Thymus (tissue), 11 donors: Measurements from ENCODE around the gene HOXD10. TPM values are rescaled to one million over a fixed set of nuclear protein-coding genes. Genes with fewer than 3 reads are reported as not detected.

ENCODE experiments used
- DNase-seq, 9 donors: peaks; one replicate each; pipeline ENCODE4 v3.0.0-alpha.2; 2013; ENCODE audit warnings: low spot score in 9 of 9, low read depth in 6 of 9, missing footprints in 1 of 9
- H3K27ac ChIP-seq, 2 donors: one replicate each; pipeline ENCODE4 v1.5.1; 2013; ENCODE audit warnings: control low read depth in 1 of 2, low read depth in 1 of 2, low read length in 1 of 2, mild to moderate bottlenecking in 1 of 2, moderate library complexity in 1 of 2
- H3K27me3 ChIP-seq, 2 donors: one replicate each; pipeline ENCODE4 v1.5.1; 2013; ENCODE audit warnings: low read length in 1 of 2; ENCODE audit not compliant: control insufficient read depth in 2 of 2, insufficient read depth in 1 of 2
- H3K36me3 ChIP-seq, 2 donors: one replicate each; pipeline ENCODE4 v1.5.1; 2013; ENCODE audit warnings: low read length in 1 of 2, mild to moderate bottlenecking in 1 of 2, moderate library complexity in 1 of 2; ENCODE audit not compliant: control insufficient read depth in 2 of 2, insufficient read depth in 2 of 2
- H3K4me1 ChIP-seq, 2 donors: one replicate each; pipeline ENCODE4 v1.5.1; 2013; ENCODE audit warnings: low read length in 2 of 2; ENCODE audit not compliant: control insufficient read depth in 2 of 2, insufficient read depth in 2 of 2
- H3K4me3 ChIP-seq, 2 donors: one replicate each; pipeline ENCODE4 v1.5.1; 2013; ENCODE audit warnings: low read length in 2 of 2, control low read depth in 1 of 2, mild to moderate bottlenecking in 1 of 2
- H3K9me3 ChIP-seq, 2 donors: one replicate each; pipeline ENCODE4 v1.5.1; 2013; ENCODE audit warnings: low read length in 1 of 2, mild to moderate bottlenecking in 1 of 2; ENCODE audit not compliant: control insufficient read depth in 2 of 2, insufficient read depth in 1 of 2
- WGBS: extraction: QIAGEN DNeasy Blood & Tissue Kit; methylation state at CpG from one replicate; pipeline ENCODE4 v1.1.7; 2013; 5-methylcytosine and 5-hydroxymethylcytosine counted together
- polyA plus RNA-seq: library from polyadenylated mRNA; stranded (reverse); fragments of 200-250 nt; gene quantifications from one replicate; pipeline ENCODE4 v1.2.3, GENCODE V29; 2013
- total RNA-seq: library from RNA; stranded (reverse); fragments of 120-200 nt; gene quantifications from one replicate; pipeline ENCODE4 v1.2.4, GENCODE V29; 2013
- donor health status: healthy.

The HOXD10 gene
- total and polyA plus RNA-seq, 2 donors, result 0.09 TPM; not detected in 1

GRCh38 chr2:176136374-176137251 is 20.0 kb downstream of the HOXD10 start:
- DNase-seq, result no peak
- Histone ChIP-seq H3K4me1 (peaks cover 2 to 30% of the 10 kb centered on the region in 2 donors), H3K27ac (no peak overlapping the region), H3K9me3 (peaks cover 1 to 17% of the 10 kb centered on the region in 2 donors), H3K36me3 (no peaks in the 10 kb centered on the region), H3K4me3 (no peak overlapping the region), H3K27me3 (peaks cover 94 to 100% of the 10 kb centered on the region in 2 donors)
- 4% methylated on average over 71 of the region's 71 CpGs for WGBS

DNA sequence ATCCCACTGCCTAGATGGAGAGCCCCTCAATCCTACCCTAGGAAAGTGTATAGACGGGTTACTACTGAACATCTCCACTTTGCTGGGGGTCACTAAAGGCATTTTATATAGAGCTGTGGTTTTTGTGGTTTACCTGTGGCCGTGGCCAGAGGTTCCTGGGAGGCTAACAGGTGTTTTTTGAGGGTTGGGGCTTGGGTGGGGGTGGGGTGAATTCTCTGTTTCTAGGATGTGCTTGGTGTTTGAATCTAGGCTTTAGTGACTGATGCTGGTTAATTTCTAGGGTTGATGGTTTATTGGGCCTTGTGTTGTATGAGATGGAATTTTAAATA is 20.6 kb downstream of the HOXD10 start:
- H3K4me1 ChIP-seq, result peaks cover 2 to 30% of the 10 kb centered on the region in 2 donors
- H3K9me3 ChIP-seq, result peaks cover 1 to 17% of the 10 kb centered on the region in 2 donors
- H3K36me3 ChIP-seq, result no peaks in the 10 kb centered on the region
- no peak overlapping the region for H3K4me3 ChIP-seq
- no peak for DNase-seq
- H3K27me3 ChIP-seq, result peaks cover 94 to 100% of the 10 kb centered on the region in 2 donors
- WGBS, result 17% methylated on average over 2 of the region's 2 CpGs
- no peak overlapping the region for H3K27ac ChIP-seq

- Histone ChIP-seq H3K27ac (no peak overlapping the region), H3K9me3 (peaks cover 1 to 17% of the 10 kb centered on the region in 2 donors), H3K27me3 (peaks cover 89 to 100% of the 10 kb centered on the region in 2 donors), H3K36me3 (no peaks in the 10 kb centered on the region), H3K4me1 (peaks cover 2 to 26% of the 10 kb centered on the region in 2 donors), H3K4me3 (no peak overlapping the region)
- DNase-seq, result no peak
- 49% methylated on average over 8 of the region's 8 CpGs for WGBS
Measured at GRCh38 chr2:176137906-176138305, 21.3 kb downstream of the HOXD10 start.

DNA sequence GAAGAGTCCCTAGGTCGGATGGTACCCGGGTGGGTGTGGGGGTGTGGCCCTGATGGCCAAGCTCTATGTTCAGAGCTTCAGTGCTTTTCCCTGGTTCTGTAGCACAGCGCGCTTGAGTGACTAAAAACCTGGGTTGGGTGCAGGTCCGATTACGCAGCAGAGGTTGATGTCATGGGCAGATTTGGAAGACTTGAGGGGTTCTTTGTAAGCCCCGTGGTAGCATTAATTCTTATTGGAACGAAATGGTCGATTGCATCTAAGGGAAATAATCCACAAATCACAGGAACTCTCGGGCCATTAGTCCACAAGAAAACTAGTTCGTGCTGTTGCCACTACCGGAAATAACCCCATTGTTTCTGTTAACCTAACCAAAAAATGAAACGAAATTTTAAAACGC is 21.9 kb downstream of the HOXD10 start:
- peaks cover 89 to 100% of the 10 kb centered on the region in 2 donors for H3K27me3 ChIP-seq
- no peak for DNase-seq
- H3K9me3 ChIP-seq, result peaks cover 1 to 17% of the 10 kb centered on the region in 2 donors
- peak overlapping the region in 1 of 2 donors; percentile 18 for H3K4me3 ChIP-seq
- H3K27ac ChIP-seq, result no peak overlapping the region
- WGBS, result 12% methylated on average over 14 of the region's 14 CpGs
- H3K36me3 ChIP-seq, result no peaks in the 10 kb centered on the region
- peaks cover 2 to 26% of the 10 kb centered on the region in 2 donors for H3K4me1 ChIP-seq

- Histone ChIP-seq H3K36me3 (no peaks in the 10 kb centered on the region), H3K27ac (peak overlapping the region; percentile 18 to 30), H3K27me3 (peaks cover 89 to 99% of the 10 kb centered on the region in 2 donors), H3K4me3 (peak overlapping the region in 1 of 2 donors; percentile 18), H3K4me1 (peaks cover 2 to 26% of the 10 kb centered on the region in 2 donors), H3K9me3 (peaks cover 1 to 17% of the 10 kb centered on the region in 2 donors)
- DNase-seq, result peak in 1 of 9 donors; percentile 34
- WGBS, result 9% methylated on average over 28 of the region's 28 CpGs
Measured at GRCh38 chr2:176138923-176139660, 22.5 kb downstream of the HOXD10 start.

DNA sequence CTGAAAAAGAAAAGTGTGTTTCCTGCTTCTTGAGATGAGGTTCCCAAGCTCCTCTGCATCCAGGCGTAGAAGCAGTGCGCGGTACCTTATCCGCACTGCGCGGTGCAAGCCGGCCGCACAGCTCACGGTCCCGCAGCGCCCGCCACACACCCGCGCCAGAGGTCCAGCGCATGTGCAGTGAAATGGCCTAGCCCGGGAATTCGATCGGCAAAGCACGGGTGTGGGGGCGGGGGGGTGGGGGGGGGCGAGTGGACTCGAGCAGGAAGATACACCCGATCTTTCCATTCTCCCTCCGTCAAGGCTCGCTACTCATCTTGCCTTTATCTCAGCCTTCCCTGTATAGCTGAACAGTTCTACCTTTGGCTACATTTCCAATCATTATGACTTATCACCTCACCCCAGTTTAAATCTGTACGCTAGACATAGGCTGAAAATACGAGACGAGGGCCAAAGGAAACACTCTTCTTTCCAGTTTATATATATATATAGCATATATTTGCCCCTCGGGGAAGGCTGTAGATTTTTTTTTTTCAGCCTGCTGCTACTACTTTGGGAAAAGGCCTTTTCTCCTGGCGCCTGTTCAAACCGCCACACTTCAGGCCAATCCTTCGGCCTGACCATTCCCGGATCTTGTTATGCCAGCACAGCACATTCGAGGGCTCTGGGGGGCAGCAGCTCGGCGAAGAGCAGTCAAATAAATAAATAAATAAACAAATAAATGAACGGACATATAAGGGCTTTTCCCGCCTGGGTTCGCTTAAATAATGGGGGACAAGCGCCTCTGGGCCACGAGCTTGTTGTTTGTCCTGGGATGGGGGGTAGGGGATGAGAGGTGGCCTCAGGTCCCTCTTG is 23.3 kb downstream of the HOXD10 start:
- Histone ChIP-seq H3K4me1 (peaks cover 2 to 26% of the 10 kb centered on the region in 2 donors), H3K4me3 (peak overlapping the region in 1 of 2 donors; percentile 43), H3K27me3 (peaks cover 84 to 97% of the 10 kb centered on the region in 2 donors), H3K27ac (no peak overlapping the region), H3K36me3 (no peaks in the 10 kb centered on the region), H3K9me3 (peaks cover 1 to 17% of the 10 kb centered on the region in 2 donors)
- WGBS, result 11% methylated on average over 41 of the region's 41 CpGs
- no peak for DNase-seq

GRCh38 chr2:176140513-176141317 is 24.1 kb downstream of the HOXD10 start:
- H3K4me1 ChIP-seq, result peaks cover 2 to 26% of the 10 kb centered on the region in 2 donors
- H3K9me3 ChIP-seq, result peaks cover 1 to 17% of the 10 kb centered on the region in 2 donors
- DNase-seq, result peak; percentile 27 to 91 (median 82)
- H3K4me3 ChIP-seq, result peak overlapping the region; percentile 36 to 43
- no peaks in the 10 kb centered on the region for H3K36me3 ChIP-seq
- no peak overlapping the region for H3K27ac ChIP-seq
- WGBS, result 7% methylated on average over 48 of the region's 48 CpGs
- H3K27me3 ChIP-seq, result peaks cover 82 to 97% of the 10 kb centered on the region in 2 donors

DNA sequence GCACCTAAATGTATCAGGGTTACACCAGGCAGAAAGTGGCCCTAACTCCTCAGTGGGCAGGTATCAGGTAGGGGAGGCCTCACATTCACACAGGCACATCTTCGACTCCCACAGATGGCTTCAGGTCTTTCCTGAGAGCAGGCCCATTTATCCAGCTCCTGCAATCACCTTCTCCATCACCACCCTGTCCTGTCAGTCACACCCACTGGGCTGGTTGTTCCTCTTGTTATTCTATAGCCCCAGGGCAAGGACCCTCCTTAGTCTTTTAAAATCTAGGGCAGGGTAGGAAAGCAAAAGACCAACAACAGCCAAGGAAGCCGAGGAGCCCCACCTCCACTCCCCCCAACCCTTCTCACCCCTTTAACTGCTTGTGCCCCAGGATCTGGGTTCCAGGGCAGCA is 25.7 kb downstream of the HOXD10 start:
- peaks cover 84 to 97% of the 10 kb centered on the region in 2 donors for H3K27me3 ChIP-seq
- H3K4me3 ChIP-seq, result no peak overlapping the region
- 95% methylated on average over 2 of the region's 2 CpGs for WGBS
- no peak overlapping the region for H3K27ac ChIP-seq
- peaks cover 1 to 17% of the 10 kb centered on the region in 2 donors for H3K9me3 ChIP-seq
- no peak for DNase-seq
- no peaks in the 10 kb centered on the region for H3K36me3 ChIP-seq
- H3K4me1 ChIP-seq, result peaks cover 2 to 22% of the 10 kb centered on the region in 2 donors
